ENCODE measurements around the gene GMDS.

- TF ChIP-seq CTCF (IDR thresholded peaks at IDR 0.05): no peak
- TF ChIP-seq POLR2A (IDR thresholded peaks at IDR 0.05): no peak
These were observed 42.1 kb downstream of the GMDS start for GRCh38 chr6:2203264-2203663.

All from heart left ventricle (tissue), 13 donors.